GM10847 (cell line): ENCODE measurements around the gene CD4.

Experiments
- POLR2A ChIP-seq: IDR thresholded peaks from 2 replicates; pipeline ENCODE4 v1.6.1; 2011; ENCODE audit not compliant: insufficient read length; ENCODE audit errors: extremely low read depth

CD4 gene

GRCh38 chr12:6868211-6869048 is 79.1 kb downstream of the CD4 start:
- no peak for TF ChIP-seq POLR2A

DNA sequence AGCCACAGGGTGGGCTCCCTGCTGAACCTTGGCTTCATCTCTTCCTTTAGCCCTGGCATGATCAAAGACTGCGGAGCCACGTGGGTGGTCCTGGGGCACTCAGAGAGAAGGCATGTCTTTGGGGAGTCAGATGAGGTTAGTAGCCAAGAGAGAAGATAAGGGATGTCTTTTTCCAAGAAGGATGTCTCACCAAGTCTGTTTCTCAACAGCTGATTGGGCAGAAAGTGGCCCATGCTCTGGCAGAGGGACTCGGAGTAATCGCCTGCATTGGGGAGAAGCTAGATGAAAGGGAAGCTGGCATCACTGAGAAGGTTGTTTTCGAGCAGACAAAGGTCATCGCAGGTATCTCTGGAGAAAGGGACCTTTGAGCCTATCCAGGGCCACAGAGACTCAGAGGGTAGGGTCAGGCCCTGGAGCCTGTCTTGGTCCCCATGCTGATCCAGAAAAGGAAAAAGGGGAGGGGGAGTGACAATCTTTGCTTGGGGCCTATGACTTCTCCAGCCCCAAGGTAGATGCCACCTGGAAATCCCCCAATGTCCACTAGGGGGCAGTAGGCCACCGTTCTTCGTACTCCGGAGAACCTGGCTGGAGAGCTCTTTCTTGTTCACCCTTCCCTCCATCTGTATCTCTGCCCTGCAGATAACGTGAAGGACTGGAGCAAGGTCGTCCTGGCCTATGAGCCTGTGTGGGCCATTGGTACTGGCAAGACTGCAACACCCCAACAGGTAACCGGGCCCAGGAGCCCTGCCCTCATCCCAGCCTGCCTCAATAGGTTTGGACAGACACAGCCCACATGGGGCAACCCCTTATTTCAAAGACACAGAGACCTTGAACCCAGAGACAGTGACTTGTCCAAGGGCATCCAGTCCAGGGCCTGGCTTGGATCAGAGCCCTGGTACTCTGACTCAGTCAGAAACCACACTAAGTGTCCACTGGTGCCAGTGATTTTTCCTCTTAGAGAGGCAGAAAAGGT is 80.0 kb downstream of the CD4 start:
- no peak for TF ChIP-seq POLR2A
